22Rv1 (cell line): Measurements from ENCODE around the gene ARMC2.

Source experiments
- CTCF ChIP-seq: fragments of 450-650 bp; IDR thresholded peaks from 2 replicates; pipeline ENCODE4 v1.5.1; 2017; ENCODE audit warnings: mild to moderate bottlenecking
- ZFX ChIP-seq: fragments of 450-650 bp; IDR thresholded peaks from 2 replicates; pipeline ENCODE4 v1.6.1; 2017; ENCODE audit warnings: antibody characterized with exemption, borderline replicate concordance

GRCh38 chr6:108947114-108947854, 99.1 kb downstream of the ARMC2 start:
- TF ChIP-seq CTCF (no peak), ZFX (no peak)
